ENCODE data around the gene SAMD11. TPM values are rescaled to one million over a fixed set of nuclear protein-coding genes. Genes with fewer than 3 reads are reported as not detected.

The SAMD11 gene
- total RNA-seq, 1 donor from 2014 or later: not detected

DNA sequence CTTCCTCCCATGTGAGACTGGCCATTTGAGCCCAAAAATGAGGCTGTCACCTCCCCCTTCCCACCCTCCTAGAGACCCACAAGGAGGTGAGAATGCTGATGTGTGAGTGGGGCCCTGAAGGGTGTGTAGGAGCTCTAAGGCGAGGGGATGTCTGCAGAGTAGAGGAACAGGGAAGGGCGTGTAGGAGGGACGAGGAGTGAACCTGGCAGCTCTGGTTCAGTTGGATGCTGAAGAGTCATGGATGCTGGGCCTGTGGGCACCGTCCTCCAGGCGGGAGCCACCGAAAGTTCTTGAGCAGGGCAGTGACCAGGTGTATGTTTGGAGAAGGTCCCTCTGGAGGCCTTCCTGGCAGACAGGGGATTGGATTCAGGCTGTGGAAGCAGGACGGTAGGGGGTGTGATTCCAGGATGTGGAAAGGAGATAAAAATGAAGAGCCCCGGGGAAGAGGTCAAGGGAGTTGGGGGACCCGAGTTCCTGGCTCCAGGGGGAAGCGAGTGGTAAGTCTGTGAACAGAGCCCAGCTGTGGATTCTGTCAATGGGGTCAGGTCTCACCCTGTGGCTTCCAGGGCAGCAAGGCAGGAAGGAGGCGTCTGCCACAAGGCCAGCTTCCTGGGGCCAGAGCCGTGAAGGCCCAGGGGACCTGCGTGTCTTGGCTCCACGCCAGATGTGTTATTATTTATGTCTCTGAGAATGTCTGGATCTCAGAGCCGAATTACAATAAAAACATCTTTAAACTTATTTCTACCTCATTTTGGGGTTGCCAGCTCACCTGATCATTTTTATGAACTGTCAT, 7.9 kb downstream of the SAMD11 start:
- intact Hi-C loops (cut with micrococcal nuclease): no loop called here

DNA sequence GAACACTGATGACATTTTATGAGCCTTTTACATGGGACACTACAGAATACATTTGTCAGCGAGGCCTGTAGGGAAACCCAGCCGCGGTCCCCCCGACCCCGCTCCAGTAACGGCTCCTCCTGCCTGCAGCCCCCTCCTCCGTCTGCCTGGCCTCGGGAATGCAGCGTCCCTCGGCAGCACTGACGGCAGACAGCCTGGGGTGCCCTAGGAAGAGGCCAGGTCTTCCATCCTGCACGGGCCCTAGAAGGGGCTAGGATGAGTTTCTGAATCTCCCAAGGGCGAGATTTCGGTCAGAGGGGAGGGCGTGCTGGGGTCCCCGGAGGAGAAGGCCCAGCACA, 8.4 kb downstream of the SAMD11 start:
- intact Hi-C loops (cut with micrococcal nuclease): no loop called here

DNA sequence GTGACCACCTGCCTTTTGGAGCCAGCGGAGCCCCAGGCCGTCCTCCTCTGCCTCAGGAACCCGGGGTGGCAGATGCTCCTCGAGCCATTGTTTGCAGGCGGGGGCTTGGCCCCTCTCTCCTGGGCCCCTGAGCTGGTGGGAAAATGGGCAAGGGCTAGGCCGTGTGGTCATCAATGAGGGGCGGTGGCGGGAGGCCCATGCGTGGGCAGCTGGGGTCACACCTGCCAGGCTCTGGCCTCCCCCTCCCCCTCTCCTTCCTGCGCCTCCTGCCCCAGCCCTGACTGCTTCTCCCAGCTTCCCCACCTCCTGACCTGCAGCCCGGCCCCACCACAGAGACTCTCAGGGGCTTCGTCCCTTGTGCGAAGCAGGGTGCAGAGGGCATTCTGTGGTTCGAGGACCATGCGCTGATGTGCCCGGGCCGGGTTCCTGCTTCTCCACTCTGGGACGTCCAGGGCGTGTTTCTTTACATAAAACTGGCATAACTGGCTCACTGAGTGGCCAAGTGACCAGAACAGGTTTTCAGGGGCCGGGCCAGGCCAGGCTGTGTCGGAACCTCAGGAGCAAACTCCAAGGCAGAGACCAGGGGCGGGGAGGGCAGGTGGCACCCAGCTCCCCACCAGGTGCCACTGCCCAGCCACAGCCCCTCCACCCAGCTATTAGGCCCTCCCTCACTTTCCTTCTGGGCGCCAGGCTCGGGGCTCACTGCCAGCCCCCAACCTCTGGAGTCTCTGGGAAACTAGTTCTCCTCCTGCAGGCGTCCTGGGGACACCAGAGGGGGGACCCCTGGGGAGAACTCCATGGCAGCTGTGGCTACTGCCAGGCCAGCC, 9.3 kb downstream of the SAMD11 start:
- intact Hi-C loops (cut with micrococcal nuclease): no loop called here

DNA sequence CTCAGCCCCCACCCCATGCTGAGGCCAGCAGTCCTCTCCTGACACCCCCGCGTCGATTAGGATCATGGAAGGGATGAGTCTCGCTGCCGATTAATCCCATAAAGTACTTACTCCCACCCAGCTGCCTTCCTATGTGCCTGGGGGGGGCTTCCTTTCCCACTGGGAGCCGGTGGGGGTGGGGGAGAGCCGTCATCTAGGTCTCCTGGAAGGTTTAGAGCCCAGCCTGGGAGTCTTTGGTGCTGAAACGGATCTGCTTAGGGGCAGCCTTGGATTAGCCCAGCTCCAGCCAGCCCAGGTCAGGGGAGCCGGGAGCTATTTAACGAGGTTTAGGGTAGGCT, 9.8 kb downstream of the SAMD11 start:
- intact Hi-C loops (cut with micrococcal nuclease): no loop called here

DNA sequence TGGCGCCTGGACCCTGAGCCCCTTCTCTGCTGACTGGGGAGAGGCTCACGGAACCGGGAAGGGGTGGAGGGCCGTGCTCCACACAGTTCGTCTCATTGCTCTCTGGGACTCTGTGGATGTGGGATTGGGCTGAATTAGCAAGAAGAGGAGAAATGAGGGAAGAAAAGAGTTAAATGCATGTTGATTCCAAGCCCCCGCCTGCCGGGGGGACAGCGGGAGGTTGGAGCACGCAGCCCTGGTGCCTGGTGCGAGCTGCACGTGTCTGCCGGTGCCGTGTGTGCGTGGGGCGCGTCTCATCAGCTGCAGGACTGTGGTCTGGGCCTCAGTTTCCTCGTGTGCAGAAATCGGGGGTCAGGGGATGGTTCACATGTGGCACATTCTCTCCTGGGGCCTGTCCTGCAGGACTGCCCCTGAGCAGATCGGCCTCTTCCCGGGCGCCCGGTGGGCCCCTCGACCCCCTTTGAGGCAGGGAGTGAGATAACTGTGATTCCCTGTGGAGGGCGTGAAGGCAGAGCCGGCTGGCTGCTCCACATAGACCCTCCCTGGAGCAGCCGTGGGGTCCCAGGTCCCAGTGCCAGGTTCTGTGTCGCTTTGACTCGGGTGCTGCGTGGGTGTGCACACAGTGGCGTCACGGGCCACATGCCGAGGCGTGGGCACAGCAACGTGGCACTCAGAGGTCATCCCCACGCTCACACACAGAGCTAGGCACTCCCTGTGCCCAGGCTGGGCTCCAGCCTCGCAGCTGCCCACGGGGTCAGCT, 11.4 kb downstream of the SAMD11 start:
- intact Hi-C loops (cut with micrococcal nuclease): no loop called here

DNA sequence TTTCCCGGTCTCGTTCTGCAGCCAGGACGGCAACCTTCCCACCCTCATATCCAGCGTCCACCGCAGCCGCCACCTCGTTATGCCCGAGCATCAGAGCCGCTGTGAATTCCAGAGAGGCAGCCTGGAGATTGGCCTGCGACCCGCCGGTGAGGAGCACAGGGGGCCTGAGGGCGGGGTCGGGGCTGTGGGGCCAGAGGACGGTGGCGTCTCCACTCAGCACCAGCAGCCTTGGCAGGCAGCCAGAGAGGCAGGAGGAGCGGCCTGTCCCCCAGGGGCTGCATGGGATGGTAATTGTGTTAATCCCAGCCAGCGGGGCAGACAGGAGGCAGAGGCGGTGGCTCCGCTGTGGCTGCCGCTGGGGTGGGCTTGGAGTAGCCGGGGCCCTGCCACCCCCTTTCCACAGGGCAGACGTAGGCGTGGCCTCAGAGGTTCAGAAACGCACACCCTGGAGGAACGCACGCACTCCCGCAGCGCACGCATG, 12.1 kb downstream of the SAMD11 start:
- intact Hi-C loops (cut with micrococcal nuclease): no loop called here

DNA sequence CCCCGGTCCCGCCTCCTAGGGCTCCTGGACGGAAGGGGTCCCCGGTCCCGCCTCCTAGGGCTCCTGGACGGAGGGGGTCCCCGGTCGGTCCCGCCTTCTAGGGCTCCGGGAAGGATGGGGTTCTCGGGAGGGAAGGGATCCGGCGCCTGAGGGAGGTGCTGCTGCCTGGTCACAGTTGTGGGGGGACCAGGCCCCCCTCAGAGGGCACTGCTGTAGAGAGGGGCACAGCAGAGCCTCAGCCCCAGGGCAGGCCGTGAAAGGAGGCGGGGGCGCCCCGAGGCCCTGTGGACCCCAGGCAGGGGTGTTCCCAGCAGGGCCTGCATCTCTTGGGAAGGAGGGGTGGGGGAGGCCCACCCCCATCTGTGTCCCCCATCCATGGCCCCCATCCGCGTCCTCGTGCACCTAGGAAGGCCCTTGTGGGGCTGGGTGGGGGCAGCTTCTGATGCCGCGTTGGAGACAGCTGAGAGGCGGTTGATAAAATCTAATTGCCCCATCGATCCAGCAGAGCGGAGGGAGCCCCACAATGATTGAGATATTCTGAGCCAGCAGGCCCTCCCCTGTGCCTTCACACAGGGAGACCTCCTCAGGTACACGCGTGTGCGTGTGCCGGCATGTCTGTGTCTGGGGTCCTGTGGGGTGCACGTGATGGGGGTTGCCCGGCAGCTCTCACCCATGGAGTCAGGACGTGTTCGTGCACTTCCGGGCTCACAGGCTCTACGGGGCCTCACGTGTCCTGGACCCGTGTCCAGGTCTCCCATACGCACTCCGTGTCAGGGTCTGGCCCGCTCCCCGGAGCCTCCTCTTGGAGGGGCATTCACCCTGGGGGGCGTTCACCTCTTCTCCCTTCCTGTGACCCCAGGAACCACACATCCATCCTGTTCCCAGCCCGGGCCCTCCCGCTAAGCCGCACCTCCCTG, 12.9 kb downstream of the SAMD11 start:
- intact Hi-C loops (cut with micrococcal nuclease): no loop called here

DNA sequence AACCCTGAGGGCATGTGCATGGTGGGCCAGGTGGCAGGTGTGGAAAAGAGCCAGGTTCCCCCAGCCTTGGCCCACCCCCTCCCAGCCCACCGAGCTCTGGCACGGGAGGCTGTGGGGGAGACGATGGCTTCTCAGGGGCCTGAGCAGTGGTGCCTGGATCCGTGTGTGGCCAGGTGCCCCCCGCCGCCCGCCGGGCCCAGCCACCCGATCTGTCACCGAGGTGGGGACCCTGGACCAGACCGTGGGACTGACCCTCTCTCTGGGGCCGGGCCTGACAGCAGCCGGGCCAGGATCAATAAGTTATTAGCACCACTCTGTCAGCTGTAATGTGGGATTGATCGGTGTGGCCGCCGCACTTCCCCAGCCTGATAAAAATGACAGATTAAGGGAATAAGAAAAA, 13.8 kb downstream of the SAMD11 start:
- intact Hi-C loops (cut with micrococcal nuclease): no loop called here

DNA sequence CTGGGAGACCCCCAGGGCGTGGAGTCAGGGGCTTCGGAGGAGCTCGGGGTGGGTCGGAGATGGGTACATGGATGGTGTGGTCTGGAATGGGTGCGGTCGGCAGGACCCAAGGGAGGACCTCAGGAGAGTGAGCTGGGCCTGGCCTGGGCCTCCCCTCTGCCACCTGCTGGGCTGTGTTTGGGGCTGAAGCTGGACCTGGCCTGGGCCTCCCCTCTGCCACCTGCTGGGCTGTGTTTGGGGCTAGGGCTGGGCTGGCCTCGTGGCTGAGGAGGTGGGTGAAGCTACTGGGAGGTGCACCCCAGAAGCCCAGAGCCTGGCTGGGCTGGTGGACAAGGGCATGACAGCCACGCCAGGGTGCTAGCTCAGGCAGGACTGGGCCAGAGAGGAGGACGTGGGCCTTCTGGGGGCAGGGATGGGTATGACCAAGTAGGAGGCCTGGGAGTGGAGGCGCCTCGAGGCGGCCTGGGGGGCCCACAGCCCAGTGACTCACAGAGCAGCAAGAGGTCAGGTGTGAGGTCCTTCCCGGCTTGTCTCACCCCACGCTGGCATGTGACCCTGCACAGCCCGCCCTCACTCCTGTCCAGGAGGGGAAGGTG, 14.5 kb downstream of the SAMD11 start:
- intact Hi-C loops (cut with micrococcal nuclease): no loop called here

DNA sequence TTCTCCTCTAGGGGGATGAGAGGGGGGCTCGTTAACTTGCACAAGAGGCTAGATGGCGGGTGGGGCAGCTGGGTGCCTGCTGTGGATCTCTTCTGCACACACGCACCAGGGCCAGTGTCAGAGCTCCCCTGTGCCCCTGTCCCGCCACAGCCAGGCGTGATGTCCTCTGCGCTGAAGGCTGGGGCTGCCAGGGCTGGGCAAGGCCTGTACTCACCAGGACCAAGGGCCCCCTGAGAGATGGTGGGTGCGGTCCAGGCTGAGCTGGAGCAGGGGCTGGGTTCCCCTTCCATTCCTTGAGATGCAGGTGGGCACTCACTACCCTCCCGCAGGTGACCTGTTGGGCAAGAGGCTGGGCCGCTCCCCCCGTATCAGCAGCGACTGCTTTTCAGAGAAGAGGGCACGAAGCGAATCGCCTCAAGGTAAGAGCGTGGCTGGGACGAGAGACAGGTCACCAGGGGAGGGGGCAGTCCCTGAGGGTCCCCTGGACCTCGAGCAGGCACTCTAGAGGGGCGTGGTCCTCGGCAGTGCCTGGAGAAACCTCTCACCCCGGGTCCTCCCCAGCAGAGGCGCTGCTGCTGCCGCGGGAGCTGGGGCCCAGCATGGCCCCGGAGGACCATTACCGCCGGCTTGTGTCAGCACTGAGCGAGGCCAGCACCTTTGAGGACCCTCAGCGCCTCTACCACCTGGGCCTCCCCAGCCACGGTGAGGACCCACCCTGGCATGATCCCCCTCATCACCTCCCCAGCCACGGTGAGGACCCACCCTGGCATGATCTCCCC, 15.2 kb downstream of the SAMD11 start:
- intact Hi-C loops (cut with micrococcal nuclease): no loop called here

DNA sequence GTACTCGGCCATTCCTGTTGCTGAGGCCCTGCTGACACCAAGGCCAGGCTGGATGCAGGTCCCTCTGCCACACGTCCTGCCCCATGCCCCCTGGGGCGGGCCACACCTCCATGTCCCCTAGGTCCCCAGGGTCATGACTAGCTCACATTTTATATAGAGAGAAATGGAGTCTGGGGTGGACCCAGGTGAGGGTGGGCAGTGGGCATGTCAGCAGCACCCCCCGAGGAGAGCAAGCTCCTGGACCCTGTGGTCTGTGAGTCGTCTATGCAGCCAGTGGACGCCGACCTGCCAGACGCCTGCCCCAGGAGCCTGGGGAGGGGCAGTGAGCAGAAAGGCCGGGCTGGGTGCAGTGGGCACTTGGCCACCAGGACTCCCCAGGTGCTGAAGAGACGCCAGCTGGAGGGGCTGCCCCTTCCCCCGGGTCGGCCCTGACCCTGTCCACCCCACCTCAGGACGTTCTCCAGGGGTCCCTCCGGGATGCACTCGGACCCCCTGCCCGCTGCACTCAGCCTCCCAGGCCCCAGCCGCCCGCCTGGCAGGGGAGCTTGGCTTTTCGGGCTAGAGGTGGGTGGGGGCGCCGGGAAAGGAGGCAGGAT, 15.9 kb downstream of the SAMD11 start:
- intact Hi-C loops (cut with micrococcal nuclease): no loop called here

DNA sequence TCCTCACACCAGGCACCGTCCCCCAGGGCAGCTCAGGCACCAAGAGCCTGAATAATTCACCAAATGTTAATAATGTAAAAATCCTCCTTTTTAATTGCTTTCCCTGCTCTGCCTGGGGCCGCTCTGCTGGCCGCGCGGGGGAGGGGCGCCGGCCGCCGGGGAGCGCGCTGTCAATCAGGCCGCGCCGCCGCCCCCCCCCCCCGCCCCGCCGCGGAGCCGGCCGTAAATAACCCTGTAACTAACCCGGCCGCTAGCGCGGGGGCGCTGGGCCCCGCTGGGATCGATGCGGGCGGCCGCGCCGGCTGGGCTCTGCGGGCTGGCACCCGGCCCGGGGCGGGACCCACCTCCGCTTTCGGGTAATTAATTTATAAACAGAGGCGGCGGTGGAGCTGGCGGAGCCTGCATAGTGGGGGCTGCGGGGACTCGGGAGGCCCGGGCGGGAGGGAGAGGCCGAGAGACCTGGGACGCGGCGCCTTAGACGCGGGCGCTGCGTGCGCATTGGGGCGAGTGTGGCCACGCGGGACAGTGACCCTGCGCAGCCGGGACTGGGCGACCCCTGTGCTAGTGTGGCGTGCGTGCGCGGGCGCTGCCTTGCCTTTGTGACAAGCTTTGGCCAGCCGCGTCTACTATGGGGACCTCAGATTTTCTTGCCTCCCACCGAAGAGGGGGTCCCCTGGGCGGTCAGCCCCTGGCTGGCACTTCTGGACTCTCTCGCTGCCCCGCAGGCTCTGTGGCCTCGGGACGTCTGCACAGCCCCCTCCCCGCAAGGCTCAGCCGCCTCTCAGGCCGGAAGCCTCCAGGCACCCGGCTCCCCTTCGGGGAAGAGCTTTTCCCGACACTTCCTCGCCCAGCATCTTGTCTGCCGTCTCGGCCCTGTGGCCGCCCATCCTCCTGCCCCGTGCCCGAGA, 16.6 kb downstream of the SAMD11 start:
- intact Hi-C loops (cut with micrococcal nuclease): no loop called here

DNA sequence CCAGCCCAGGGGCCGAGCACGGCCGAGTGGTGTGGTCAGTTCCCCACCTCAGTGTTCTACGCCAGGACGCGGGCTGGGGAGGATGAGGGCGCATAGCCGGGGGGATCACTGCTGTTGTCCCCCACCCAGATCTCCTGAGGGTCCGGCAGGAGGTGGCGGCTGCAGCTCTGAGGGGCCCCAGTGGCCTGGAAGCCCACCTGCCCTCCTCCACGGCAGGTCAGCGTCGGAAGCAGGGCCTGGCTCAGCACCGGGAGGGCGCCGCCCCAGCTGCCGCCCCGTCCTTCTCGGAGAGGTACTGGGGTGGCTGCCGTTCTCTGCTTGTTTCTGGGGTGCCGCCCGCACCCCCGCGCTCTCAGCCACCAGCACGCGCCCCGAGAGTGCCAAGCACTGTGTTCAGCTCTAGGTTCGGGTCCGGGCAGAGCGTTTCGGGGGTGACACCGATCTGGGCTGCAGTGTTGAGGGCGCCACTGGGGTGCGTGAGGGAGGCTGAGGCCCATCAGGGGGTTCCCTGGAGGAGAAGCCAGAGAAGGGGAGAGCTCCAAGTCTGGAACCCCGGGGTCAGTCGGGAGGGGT, 17.4 kb downstream of the SAMD11 start:
- intact Hi-C loops (cut with micrococcal nuclease): no loop called here

DNA sequence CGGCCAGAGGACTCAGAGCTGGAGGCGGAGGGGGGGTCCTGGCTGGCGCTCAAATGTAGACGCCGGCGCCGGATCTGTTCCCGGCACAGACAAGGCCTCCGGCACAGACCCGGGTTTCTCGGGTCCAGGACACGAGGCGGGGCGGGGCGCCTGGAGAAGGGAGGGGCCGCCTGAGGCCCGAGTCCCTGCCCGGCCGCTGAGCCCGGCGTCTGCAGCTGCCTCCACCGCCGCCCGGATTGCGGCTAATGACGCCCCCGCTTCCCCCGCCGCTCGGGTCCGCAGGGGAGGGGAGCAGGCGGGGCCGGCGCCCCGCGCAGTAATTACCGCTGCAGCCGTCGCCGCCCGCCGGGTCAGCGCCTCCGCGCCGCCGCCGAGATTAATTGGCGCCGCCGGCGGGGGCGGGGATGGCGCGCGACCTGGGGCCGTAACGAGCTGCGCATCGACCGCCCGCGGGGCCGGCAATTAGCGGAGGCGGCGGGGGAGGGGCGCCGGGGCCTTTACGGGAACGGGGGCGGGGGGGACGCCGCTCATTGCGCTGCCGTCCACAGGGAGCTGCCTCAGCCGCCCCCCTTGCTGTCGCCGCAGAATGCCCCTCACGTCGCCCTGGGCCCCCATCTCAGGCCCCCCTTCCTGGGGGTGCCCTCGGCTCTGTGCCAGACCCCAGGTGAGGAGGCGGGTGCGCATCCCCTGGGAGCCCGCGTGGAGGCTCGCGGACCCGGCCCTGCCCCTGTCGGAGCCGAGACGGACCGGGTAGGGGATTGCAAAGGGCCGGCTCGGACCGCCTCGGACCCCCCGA, 18.1 kb downstream of the SAMD11 start:
- intact Hi-C loops (cut with micrococcal nuclease): no loop called here

DNA sequence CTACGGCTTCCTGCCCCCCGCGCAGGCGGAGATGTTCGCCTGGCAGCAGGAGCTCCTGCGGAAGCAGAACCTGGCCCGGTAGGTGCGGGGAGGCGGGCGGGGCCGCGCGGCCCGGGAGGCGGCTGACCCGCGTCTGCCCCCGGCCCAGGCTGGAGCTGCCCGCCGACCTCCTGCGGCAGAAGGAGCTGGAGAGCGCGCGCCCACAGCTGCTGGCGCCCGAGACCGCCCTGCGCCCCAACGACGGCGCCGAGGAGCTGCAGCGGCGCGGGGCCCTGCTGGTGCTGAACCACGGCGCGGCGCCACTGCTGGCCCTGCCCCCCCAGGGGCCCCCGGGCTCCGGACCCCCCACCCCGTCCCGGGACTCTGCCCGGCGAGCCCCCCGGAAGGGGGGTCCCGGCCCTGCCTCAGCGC, 18.7 kb downstream of the SAMD11 start:
- intact Hi-C loops (cut with micrococcal nuclease): no loop called here

DNA sequence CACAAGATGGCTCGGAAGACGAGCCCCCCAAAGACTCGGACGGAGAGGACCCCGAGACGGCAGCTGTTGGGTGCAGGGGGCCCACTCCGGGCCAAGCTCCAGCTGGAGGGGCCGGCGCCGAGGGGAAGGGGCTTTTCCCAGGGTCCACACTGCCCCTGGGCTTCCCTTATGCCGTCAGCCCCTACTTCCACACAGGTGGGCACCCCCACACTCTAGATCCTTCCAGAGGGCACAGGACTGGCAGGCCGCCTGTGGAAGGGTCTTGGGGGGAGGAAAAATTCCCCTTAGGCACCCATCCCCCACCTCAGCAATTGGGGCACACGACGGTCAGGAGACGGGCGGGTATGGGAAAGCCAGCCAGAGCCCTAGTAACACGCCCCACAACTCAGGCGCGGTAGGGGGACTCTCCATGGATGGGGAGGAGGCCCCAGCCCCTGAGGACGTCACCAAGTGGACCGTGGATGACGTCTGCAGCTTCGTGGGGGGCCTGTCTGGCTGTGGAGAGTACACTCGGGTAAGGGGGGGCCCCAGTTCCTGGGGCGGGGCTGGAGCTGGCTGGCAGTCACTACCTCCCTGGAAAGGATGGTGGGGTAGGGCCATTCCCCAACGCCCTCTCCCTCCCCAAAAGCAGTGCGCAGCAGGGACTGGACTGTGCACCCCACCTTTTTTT, 19.3 kb downstream of the SAMD11 start:
- intact Hi-C loops (cut with micrococcal nuclease): no loop called here

Data from T-helper 1 cell treated with Interleukin-12 subunit alpha and Interleukin-12 subunit beta and Interleukin-4 antibody, amounts not matched to agents 30 ng/mL and 1 ng/mL, for 36 hours (primary cell).